ENCODE data around the gene PTEN.
A peak's percentile ranks its signal among the peaks of the same experiment; 100 is the strongest.
"Not testable (repeated sequence)": the region's sequence is repeated elsewhere in the genome, so short reads cannot be mapped to it uniquely, and the experiment has no call there.

PTEN gene

DNA sequence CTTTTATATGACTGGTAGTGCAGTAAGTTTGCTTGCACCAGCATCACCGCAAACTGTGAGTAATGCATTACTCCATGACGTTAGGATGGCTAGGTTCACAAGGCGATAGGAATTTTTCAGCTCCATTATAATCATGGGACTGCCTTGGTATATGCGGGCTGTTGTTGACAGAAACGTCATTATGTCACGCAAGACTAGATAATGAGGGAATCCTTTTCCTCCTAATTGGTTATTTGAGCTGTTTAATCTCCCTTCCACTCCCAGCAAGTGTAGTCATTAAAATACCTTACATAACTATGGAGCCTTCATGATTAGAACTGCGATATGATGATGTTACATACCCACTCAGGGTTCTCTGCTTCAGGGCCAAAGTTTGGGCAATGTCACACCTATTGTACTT, 17.4 kb upstream of the PTEN start:
- no peaks in the 10 kb centered on the region for H3K4me1 ChIP-seq (ENCODE audit: control insufficient read depth, insufficient read depth, low read length)
- no peak overlapping the region for H3K27ac ChIP-seq (ENCODE audit: insufficient read depth, low read depth, low read length, poor library complexity, severe bottlenecking)
- 88 to 89% methylated on average over 7 of the region's 7 CpGs for WGBS, 2 experiments
- H3K27me3 ChIP-seq (ENCODE audit: control insufficient read depth, insufficient read depth, low read length, poor library complexity, severe bottlenecking), result no peaks in the 10 kb centered on the region
- H3K9me3 ChIP-seq (ENCODE audit: control insufficient read depth, low read length), result no peaks in the 10 kb centered on the region
- no peaks in the 10 kb centered on the region for H3K36me3 ChIP-seq (ENCODE audit: control insufficient read depth, insufficient read depth, low read length)
- no peak overlapping the region for H3K4me3 ChIP-seq (ENCODE audit: insufficient read depth, low read depth, low read length)

DNA sequence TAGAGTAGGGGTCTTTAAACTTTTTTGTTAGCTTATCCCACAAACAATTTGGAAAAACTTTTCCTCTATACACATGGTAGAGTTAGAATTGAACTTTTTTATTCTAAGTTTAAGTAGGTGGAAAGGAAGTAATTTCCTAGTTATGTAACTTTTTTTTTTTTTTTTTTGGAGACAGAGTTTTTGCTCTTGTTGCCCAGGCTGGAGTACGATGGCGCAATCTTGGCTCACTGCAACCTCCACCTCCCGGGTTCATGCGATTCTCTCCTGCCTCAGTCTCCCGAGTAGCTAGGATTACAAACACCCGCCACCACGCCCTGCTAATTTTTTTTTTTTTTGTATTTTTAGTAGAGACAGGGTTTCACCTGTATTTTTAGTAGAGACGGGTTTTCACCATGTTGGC, 16.7 kb upstream of the PTEN start:
- H3K9me3 ChIP-seq (ENCODE audit: control insufficient read depth, low read length); H3K27ac ChIP-seq (ENCODE audit: insufficient read depth, low read depth, low read length, poor library complexity, severe bottlenecking); H3K4me1 ChIP-seq (ENCODE audit: control insufficient read depth, insufficient read depth, low read length); H3K27me3 ChIP-seq (ENCODE audit: control insufficient read depth, insufficient read depth, low read length, poor library complexity, severe bottlenecking); H3K36me3 ChIP-seq (ENCODE audit: control insufficient read depth, insufficient read depth, low read length); H3K4me3 ChIP-seq (ENCODE audit: insufficient read depth, low read depth, low read length): not testable (repeated sequence)
- WGBS, 2 experiments, result 96 to 98% methylated on average over 8 of the region's 8 CpGs

DNA sequence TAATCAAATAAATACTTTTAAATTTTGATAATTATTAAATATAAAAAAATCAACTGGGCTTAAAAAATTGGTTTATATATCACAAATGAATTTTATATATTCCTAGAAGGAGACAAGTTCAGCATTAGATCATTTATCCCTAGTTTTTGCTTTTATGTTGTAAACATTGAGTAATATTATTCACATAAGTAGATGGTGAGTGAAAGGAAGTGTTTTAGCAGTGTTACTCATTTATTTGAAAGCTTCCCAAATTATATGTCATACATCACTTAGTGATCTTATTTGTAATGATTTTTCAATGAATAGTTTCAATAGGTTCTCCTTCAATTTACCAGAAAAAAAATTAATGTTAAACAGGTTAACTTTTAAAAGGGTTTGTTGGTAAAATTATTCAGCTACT, 15.9 kb upstream of the PTEN start:
- H3K36me3 ChIP-seq (ENCODE audit: control insufficient read depth, insufficient read depth, low read length), result no peaks in the 10 kb centered on the region
- no peak overlapping the region for H3K4me3 ChIP-seq (ENCODE audit: insufficient read depth, low read depth, low read length)
- H3K9me3 ChIP-seq (ENCODE audit: control insufficient read depth, low read length), result no peaks in the 10 kb centered on the region
- H3K27ac ChIP-seq (ENCODE audit: insufficient read depth, low read depth, low read length, poor library complexity, severe bottlenecking), result no peak overlapping the region
- H3K27me3 ChIP-seq (ENCODE audit: control insufficient read depth, insufficient read depth, low read length, poor library complexity, severe bottlenecking), result no peaks in the 10 kb centered on the region
- no peaks in the 10 kb centered on the region for H3K4me1 ChIP-seq (ENCODE audit: control insufficient read depth, insufficient read depth, low read length)

DNA sequence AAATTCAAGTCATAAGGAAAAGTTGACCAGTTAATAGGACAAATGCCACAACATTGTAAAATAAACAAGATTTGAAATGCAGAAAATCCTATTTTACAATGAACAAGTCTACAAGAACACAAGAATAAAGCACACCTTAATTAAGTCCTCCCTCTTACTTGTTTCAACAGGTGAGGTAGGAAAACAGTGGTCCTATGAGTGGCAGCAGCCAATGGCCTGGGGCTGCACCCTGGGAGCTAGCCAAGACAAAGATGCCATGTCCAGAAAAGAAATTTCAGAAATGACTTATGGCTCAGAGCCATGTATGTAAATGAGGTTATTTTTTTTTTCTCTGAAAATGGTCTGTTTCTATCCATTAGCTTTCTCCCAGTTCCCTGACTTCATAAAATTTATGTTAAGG, 14.4 kb upstream of the PTEN start:
- no peaks in the 10 kb centered on the region for H3K9me3 ChIP-seq (ENCODE audit: control insufficient read depth, low read length)
- H3K36me3 ChIP-seq (ENCODE audit: control insufficient read depth, insufficient read depth, low read length), result no peaks in the 10 kb centered on the region
- no peak overlapping the region for H3K27ac ChIP-seq (ENCODE audit: insufficient read depth, low read depth, low read length, poor library complexity, severe bottlenecking)
- no peak overlapping the region for H3K4me3 ChIP-seq (ENCODE audit: insufficient read depth, low read depth, low read length)
- no peaks in the 10 kb centered on the region for H3K4me1 ChIP-seq (ENCODE audit: control insufficient read depth, insufficient read depth, low read length)
- H3K27me3 ChIP-seq (ENCODE audit: control insufficient read depth, insufficient read depth, low read length, poor library complexity, severe bottlenecking), result no peaks in the 10 kb centered on the region

DNA sequence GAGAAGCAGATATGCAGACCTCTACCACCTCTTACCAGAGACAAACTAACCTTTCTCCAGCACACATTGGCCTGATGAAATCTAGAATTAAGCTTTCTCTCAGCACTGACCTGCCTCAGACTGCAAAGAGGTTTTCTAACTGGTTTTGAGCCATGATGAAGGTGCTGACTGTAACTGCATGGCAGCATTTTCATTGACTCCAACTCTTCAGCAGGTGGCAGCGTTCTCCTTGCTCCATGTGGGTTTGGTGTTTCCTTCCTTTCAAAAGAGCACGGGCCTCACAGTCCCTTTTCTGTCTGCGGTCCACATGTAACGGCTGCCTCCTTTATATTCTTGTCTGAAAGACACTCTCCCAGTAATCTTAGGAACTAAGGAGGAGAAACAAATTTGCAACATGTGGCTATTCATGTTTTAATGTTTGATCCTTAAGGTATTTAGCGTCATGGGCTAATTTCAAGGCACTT, 12.7 kb upstream of the PTEN start:
- no peak overlapping the region for H3K4me3 ChIP-seq (ENCODE audit: insufficient read depth, low read depth, low read length)
- no peaks in the 10 kb centered on the region for H3K27me3 ChIP-seq (ENCODE audit: control insufficient read depth, insufficient read depth, low read length, poor library complexity, severe bottlenecking)
- 22 to 30% methylated on average over 5 of the region's 5 CpGs for WGBS, 2 experiments
- H3K9me3 ChIP-seq (ENCODE audit: control insufficient read depth, low read length), result no peaks in the 10 kb centered on the region
- no peak overlapping the region for H3K27ac ChIP-seq (ENCODE audit: insufficient read depth, low read depth, low read length, poor library complexity, severe bottlenecking)
- H3K4me1 ChIP-seq (ENCODE audit: control insufficient read depth, insufficient read depth, low read length), result no peaks in the 10 kb centered on the region
- H3K36me3 ChIP-seq (ENCODE audit: control insufficient read depth, insufficient read depth, low read length), result no peaks in the 10 kb centered on the region

DNA sequence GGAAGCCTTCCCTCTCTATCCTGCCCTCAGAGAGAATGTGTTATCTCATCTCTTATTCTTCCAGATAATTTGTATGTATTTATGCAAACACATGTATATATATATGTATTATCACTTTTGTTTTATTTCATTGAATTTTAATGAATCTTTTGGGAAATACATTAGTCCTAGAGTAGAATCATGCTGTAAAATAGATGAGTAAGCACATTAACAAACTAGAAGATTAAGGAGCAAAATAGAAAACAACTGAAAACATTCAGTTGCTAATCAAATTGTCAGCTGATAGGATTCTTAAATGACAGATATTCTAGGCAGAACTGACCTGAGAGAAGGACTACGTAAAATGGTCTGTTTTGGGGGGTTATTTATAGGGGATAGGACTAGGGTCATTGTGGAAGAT, 11.3 kb upstream of the PTEN start:
- Histone ChIP-seq H3K36me3 (ENCODE audit: control insufficient read depth, insufficient read depth, low read length) (no peaks in the 10 kb centered on the region), H3K9me3 (ENCODE audit: control insufficient read depth, low read length) (no peaks in the 10 kb centered on the region), H3K4me1 (ENCODE audit: control insufficient read depth, insufficient read depth, low read length) (no peaks in the 10 kb centered on the region), H3K27ac (ENCODE audit: insufficient read depth, low read depth, low read length, poor library complexity, severe bottlenecking) (no peak overlapping the region), H3K4me3 (ENCODE audit: insufficient read depth, low read depth, low read length) (no peak overlapping the region), H3K27me3 (ENCODE audit: control insufficient read depth, insufficient read depth, low read length, poor library complexity, severe bottlenecking) (no peaks in the 10 kb centered on the region)
- 83% methylated on average over 1 of the region's 1 CpG for WGBS, 2 experiments

DNA sequence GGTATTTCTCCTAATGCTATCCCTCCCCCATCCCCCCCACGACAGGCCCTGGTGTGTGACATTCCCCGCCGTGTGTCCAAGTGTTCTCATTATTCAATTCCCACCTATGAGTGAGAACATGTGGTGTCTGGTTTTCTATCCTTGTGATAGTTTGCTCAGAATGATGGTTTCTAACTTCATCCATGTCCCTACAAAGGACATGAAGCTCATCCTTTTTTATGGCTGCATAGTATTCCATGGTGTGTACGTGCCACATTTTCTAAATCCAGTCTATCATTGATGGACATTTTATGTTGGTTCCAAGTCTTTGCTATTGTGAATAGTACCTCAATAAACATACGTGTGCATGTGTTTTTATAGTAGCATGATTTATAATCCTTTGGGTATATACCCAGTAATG, 8.2 kb upstream of the PTEN start:
- H3K9me3 ChIP-seq (ENCODE audit: control insufficient read depth, low read length); H3K27me3 ChIP-seq (ENCODE audit: control insufficient read depth, insufficient read depth, low read length, poor library complexity, severe bottlenecking); H3K4me1 ChIP-seq (ENCODE audit: control insufficient read depth, insufficient read depth, low read length); H3K36me3 ChIP-seq (ENCODE audit: control insufficient read depth, insufficient read depth, low read length); H3K4me3 ChIP-seq (ENCODE audit: insufficient read depth, low read depth, low read length); H3K27ac ChIP-seq (ENCODE audit: insufficient read depth, low read depth, low read length, poor library complexity, severe bottlenecking): not testable (repeated sequence)
- 88 to 93% methylated on average over 1 to 4 of the region's 5 CpGs for WGBS, 2 experiments

DNA sequence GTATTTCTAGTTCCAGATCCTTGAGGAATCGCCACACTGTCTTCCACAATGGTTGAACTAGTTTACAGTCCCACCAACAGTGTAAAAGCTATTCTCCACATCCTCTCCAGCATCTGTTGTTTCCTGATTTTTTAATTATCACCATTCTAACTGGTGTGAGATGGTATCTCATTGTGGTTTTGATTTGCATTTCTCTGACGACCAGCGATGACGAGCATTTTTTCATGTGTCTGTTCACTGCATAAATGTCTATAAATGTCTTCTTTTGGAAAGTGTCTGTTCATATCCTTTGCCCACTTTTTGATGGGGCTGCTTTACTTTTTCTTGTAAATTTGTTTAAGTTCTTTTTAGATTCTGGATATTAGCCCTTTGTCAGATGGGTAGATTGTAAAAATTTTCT, 7.8 kb upstream of the PTEN start:
- WGBS, 2 experiments, result 76 to 96% methylated on average over 4 of the region's 4 CpGs
- H3K36me3 ChIP-seq (ENCODE audit: control insufficient read depth, insufficient read depth, low read length); H3K4me3 ChIP-seq (ENCODE audit: insufficient read depth, low read depth, low read length); H3K27me3 ChIP-seq (ENCODE audit: control insufficient read depth, insufficient read depth, low read length, poor library complexity, severe bottlenecking); H3K9me3 ChIP-seq (ENCODE audit: control insufficient read depth, low read length); H3K27ac ChIP-seq (ENCODE audit: insufficient read depth, low read depth, low read length, poor library complexity, severe bottlenecking); H3K4me1 ChIP-seq (ENCODE audit: control insufficient read depth, insufficient read depth, low read length): not testable (repeated sequence)

DNA sequence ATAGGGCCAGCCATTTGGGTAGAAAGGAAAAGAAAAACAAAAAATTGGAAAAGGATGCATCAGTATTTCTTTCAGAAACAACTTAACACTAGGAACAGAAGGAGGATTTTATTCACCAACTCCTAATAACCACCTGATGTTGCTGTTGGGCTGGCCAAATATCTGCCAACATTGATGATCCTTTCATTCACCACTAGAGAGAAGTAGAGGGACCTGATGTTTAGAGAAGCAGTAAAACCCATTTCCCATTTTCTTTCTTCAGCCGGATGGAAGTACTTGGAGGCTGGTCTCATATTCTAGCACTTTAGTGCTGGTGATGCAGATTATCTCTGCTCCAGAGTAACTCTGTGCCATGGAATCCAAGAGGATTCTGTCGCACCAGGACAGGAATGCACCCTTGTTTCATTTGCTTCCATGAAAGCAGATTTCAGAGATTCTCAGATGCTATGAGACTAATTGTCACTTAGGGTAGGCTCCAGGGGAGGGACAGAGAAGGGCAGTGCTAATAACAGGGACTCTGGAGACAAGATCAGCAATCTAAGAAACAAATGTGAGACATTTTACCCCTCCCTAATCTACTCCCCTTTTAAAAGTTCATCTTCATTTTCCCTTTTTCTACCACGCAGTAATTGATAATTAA, 3.1 kb upstream of the PTEN start:
- Histone ChIP-seq H3K36me3 (ENCODE audit: control insufficient read depth, insufficient read depth, low read length) (no peaks in the 10 kb centered on the region), H3K4me3 (ENCODE audit: insufficient read depth, low read depth, low read length) (no peak overlapping the region), H3K4me1 (ENCODE audit: control insufficient read depth, insufficient read depth, low read length) (peaks cover 7% of the 10 kb centered on the region), H3K27me3 (ENCODE audit: control insufficient read depth, insufficient read depth, low read length, poor library complexity, severe bottlenecking) (no peaks in the 10 kb centered on the region), H3K9me3 (ENCODE audit: control insufficient read depth, low read length) (no peaks in the 10 kb centered on the region), H3K27ac (ENCODE audit: insufficient read depth, low read depth, low read length, poor library complexity, severe bottlenecking) (no peak overlapping the region)
- 76 to 85% methylated on average over 3 of the region's 3 CpGs for WGBS, 2 experiments

DNA sequence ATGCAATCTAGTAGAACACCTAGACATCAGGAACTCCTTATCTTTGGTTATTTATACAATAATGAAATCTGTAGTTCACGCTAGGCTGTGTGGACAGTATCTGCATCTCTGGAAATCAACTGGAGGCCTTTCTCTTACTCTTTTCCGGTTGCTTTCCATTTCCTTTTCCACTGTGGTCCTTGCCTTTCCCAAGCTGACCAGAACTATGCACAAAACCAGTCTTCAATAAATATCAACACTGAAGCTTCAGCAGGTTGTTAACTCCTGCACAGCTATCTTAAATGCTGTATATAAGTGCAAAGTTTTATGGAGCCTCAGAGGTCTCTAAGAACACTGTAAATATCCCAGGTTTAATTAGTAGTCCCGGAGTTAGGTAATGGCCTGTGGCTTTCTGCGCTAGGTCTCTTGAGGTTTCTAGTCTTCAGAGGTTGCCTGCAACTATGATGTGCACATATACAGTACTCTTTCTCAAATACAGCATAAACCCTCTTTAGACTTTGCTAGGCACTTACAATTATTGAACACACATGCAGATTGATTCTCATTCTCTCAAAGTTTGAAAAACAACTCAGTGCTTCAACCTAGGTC, 2.5 kb upstream of the PTEN start:
- no peak overlapping the region for H3K27ac ChIP-seq (ENCODE audit: insufficient read depth, low read depth, low read length, poor library complexity, severe bottlenecking)
- peaks cover 7% of the 10 kb centered on the region for H3K4me1 ChIP-seq (ENCODE audit: control insufficient read depth, insufficient read depth, low read length)
- H3K36me3 ChIP-seq (ENCODE audit: control insufficient read depth, insufficient read depth, low read length), result no peaks in the 10 kb centered on the region
- H3K27me3 ChIP-seq (ENCODE audit: control insufficient read depth, insufficient read depth, low read length, poor library complexity, severe bottlenecking), result no peaks in the 10 kb centered on the region
- no peaks in the 10 kb centered on the region for H3K9me3 ChIP-seq (ENCODE audit: control insufficient read depth, low read length)
- 94 to 95% methylated on average over 4 of the region's 4 CpGs for WGBS, 2 experiments
- H3K4me3 ChIP-seq (ENCODE audit: insufficient read depth, low read depth, low read length), result no peak overlapping the region

DNA sequence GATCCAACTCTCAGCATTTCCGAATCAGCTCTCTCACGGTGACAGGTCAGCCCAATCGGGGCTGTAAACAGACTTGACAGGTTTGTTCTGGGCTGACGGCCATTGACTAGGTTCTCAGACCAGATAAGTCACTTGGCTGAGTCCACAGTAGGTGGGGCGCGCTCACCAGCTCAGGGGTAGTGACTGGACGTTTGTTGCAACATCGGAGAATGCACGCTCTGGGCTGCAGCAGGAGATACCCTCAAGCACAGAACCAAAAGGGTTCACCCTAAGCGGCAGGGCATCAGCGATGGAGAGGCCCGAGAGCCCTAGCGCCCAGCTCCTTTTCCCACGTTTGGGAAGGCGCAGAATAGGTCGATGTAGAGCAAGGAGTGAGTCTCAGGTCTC, 1.9 kb upstream of the PTEN start:
- Histone ChIP-seq H3K9me3 (ENCODE audit: control insufficient read depth, low read length) (no peaks in the 10 kb centered on the region), H3K4me3 (ENCODE audit: insufficient read depth, low read depth, low read length) (peak overlapping the region; percentile 87), H3K36me3 (ENCODE audit: control insufficient read depth, insufficient read depth, low read length) (no peaks in the 10 kb centered on the region), H3K27me3 (ENCODE audit: control insufficient read depth, insufficient read depth, low read length, poor library complexity, severe bottlenecking) (no peaks in the 10 kb centered on the region), H3K27ac (ENCODE audit: insufficient read depth, low read depth, low read length, poor library complexity, severe bottlenecking) (no peak overlapping the region), H3K4me1 (ENCODE audit: control insufficient read depth, insufficient read depth, low read length) (peaks cover 7% of the 10 kb centered on the region)
- 25 to 26% methylated on average over 16 of the region's 16 CpGs for WGBS, 2 experiments

All from ectodermal cell (in vitro differentiated cells).